ENCODE data around the gene RGS7BP. TPM values are rescaled to one million over a fixed set of nuclear protein-coding genes. Genes with fewer than 3 reads are reported as not detected.

The RGS7BP gene
- total and polyA plus RNA-seq, 2 experiments from 2014 or later = 3.3 to 5.4 TPM

GRCh38 chr5:64506567-64507263 lies 900 bp downstream of the RGS7BP start:
- H3K36me3 Mint-ChIP-seq (ENCODE audit: low read depth) = no peaks in the 10 kb centered on the region
- TF ChIP-seq CTCF (conservative IDR thresholded peaks at IDR 0.05; ENCODE audit: low read depth in 2 of 2) = peak; percentile 29 to 40; a peak in 3 of 4 replicates
- peak; percentile 32 for TF ChIP-seq POLR2AphosphoS5 (IDR thresholded peaks at IDR 0.05; ENCODE audit: low read depth)
- no peak for TF ChIP-seq ETS1 (IDR thresholded peaks at IDR 0.05)
- TF ChIP-seq EZH2phosphoT487 (IDR thresholded peaks at IDR 0.05; ENCODE audit: unreplicated experiment) = no peak
- ATAC-seq (peak; percentile 76), DNase-seq (ENCODE audit: low spot score) (peak; percentile 81)
- Histone ChIP-seq H2AFZ (peak overlapping the region; percentile 93), H4K20me1 (replicated peaks; ENCODE audit: insufficient read depth) (no peaks in the 10 kb centered on the region), H3K4me1 (ENCODE audit: insufficient read depth) (peaks cover 25% of the 10 kb centered on the region), H3K27ac (ENCODE audit: low read depth) (0 out of 2 replicates have a peak overlapping the region, but pooled peaks have one; percentile 57), H3K9me2 (ENCODE audit: insufficient read depth) (no peaks in the 10 kb centered on the region), H3K79me2 (replicated peaks; ENCODE audit: insufficient read depth) (no peaks in the 10 kb centered on the region), H3K4me3 (peak overlapping the region; percentile 65), H3K27me3 (ENCODE audit: insufficient read depth) (peaks cover 33% of the 10 kb centered on the region), H3K36me3 (ENCODE audit: insufficient read depth) (no peaks in the 10 kb centered on the region), H3K4me2 (peak overlapping the region; percentile 93), H3F3A (replicated peaks; ENCODE audit: low read depth) (no peaks in the 10 kb centered on the region; the same call in 1 of the 2 replicates)
- peak overlapping the region; percentile 84 for H3K27ac Mint-ChIP-seq
- H3K4me1 Mint-ChIP-seq = peaks cover 36% of the 10 kb centered on the region
- peaks cover 38% of the 10 kb centered on the region for H3K27me3 Mint-ChIP-seq (ENCODE audit: insufficient read depth, low read depth, poor library complexity)
- H3K4me3 Mint-ChIP-seq = peak overlapping the region; percentile 94
- no peaks in the 10 kb centered on the region for H3K9me3 Mint-ChIP-seq

GRCh38 chr5:64507264-64507605 lies 1.4 kb downstream of the RGS7BP start:
- Mint-ChIP-seq H3K27ac (no peak overlapping the region), H3K4me3 (peak overlapping the region; percentile 94), H3K9me3 (no peaks in the 10 kb centered on the region), H3K4me1 (peaks cover 30% of the 10 kb centered on the region), H3K27me3 (ENCODE audit: insufficient read depth, low read depth, poor library complexity) (peaks cover 38% of the 10 kb centered on the region), H3K36me3 (ENCODE audit: low read depth) (no peaks in the 10 kb centered on the region)
- Histone ChIP-seq H3K4me1 (ENCODE audit: insufficient read depth) (peaks cover 20% of the 10 kb centered on the region), H2AFZ (peak overlapping the region; percentile 93), H3K27ac (ENCODE audit: low read depth) (no peak overlapping the region), H3K36me3 (ENCODE audit: insufficient read depth) (no peaks in the 10 kb centered on the region), H4K20me1 (replicated peaks; ENCODE audit: insufficient read depth) (no peaks in the 10 kb centered on the region), H3K79me2 (replicated peaks; ENCODE audit: insufficient read depth) (no peaks in the 10 kb centered on the region), H3F3A (replicated peaks; ENCODE audit: low read depth) (no peaks in the 10 kb centered on the region; the same call in 1 of the 2 replicates), H3K27me3 (ENCODE audit: insufficient read depth) (peaks cover 33% of the 10 kb centered on the region), H3K9me2 (ENCODE audit: insufficient read depth) (no peaks in the 10 kb centered on the region), H3K4me3 (peak overlapping the region; percentile 65), H3K4me2 (peak overlapping the region; percentile 93)
- TF ChIP-seq POLR2AphosphoS5 (IDR thresholded peaks at IDR 0.05; ENCODE audit: low read depth) (0 out of 2 replicates have a peak, but pooled peaks have one; percentile 5), CTCF (conservative IDR thresholded peaks at IDR 0.05; ENCODE audit: low read depth in 2 of 2) (no peak)
- no peak for ATAC-seq
- DNase-seq (ENCODE audit: low spot score) = no peak

All from GM23338 (cell line).